Stomach (tissue), 4 donors: Measurements from ENCODE around the gene GTF2H1.

Source experiments
- EP300 ChIP-seq: sonication (generic); formaldehyde crosslinking; IDR thresholded peaks from one replicate; pipeline ENCODE4 v1.6.1; 2017; ENCODE audit warnings: antibody characterized with exemption
- POLR2A ChIP-seq, 4 donors: fragments of 450-650 bp; IDR thresholded peaks; one replicate each; pipeline ENCODE4 v1.6.1; 2016; ENCODE audit warnings: antibody characterized with exemption in 4 of 4, control low read depth in 2 of 4, mild to moderate bottlenecking in 1 of 4, moderate library complexity in 1 of 4
- TF ChIP-seq, protein P1 (sequence below), 7 experiments: fragments of 450-650 bp in 4 of 7; fragments of 200-600 bp in 3 of 7; sonication (generic) in 3 of 7; IDR thresholded peaks; one replicate each; pipeline ENCODE4 v1.5.1; 2016 to 2019; ENCODE audit warnings: antibody characterized with exemption in 7 of 7, control low read depth in 2 of 7, mild to moderate bottlenecking in 1 of 7

DNA sequence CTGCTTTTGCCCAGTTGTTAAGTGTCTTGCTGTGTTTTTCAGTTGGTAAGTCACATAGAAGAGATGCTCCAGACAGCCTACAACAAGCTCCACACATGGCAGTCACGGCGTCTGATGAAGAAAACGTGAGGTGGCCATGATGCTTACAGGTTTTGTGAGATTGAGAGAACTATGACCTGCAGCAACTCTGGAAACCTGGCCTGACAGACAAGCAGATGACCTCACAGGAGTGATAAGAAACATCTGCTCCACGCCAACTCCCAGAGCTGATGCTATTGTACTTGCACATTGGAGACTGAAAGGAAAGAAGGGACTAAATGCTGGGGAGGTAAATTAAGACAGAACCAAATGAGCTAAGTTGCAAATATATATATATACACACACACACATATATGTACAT is 43.4 kb downstream of the GTF2H1 start:
- TF ChIP-seq, protein P1, sequence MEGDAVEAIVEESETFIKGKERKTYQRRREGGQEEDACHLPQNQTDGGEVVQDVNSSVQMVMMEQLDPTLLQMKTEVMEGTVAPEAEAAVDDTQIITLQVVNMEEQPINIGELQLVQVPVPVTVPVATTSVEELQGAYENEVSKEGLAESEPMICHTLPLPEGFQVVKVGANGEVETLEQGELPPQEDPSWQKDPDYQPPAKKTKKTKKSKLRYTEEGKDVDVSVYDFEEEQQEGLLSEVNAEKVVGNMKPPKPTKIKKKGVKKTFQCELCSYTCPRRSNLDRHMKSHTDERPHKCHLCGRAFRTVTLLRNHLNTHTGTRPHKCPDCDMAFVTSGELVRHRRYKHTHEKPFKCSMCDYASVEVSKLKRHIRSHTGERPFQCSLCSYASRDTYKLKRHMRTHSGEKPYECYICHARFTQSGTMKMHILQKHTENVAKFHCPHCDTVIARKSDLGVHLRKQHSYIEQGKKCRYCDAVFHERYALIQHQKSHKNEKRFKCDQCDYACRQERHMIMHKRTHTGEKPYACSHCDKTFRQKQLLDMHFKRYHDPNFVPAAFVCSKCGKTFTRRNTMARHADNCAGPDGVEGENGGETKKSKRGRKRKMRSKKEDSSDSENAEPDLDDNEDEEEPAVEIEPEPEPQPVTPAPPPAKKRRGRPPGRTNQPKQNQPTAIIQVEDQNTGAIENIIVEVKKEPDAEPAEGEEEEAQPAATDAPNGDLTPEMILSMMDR (IDR thresholded peaks at IDR 0.05): no peak
- TF ChIP-seq EP300 (no peak), POLR2A (IDR thresholded peaks at IDR 0.05) (no peak)
